ENCODE results near the gene DNAJC30. TPM values are rescaled to one million over a fixed set of nuclear protein-coding genes. Genes with fewer than 3 reads are reported as not detected.
"Not testable (repeated sequence)": the region's sequence is repeated elsewhere in the genome, so short reads cannot be mapped to it uniquely, and the experiment has no call there.

Gene DNAJC30
- polyA plus RNA-seq, 1 of the 3 experiments (the other 2 are of a cell fraction), result 11.0 TPM

DNA sequence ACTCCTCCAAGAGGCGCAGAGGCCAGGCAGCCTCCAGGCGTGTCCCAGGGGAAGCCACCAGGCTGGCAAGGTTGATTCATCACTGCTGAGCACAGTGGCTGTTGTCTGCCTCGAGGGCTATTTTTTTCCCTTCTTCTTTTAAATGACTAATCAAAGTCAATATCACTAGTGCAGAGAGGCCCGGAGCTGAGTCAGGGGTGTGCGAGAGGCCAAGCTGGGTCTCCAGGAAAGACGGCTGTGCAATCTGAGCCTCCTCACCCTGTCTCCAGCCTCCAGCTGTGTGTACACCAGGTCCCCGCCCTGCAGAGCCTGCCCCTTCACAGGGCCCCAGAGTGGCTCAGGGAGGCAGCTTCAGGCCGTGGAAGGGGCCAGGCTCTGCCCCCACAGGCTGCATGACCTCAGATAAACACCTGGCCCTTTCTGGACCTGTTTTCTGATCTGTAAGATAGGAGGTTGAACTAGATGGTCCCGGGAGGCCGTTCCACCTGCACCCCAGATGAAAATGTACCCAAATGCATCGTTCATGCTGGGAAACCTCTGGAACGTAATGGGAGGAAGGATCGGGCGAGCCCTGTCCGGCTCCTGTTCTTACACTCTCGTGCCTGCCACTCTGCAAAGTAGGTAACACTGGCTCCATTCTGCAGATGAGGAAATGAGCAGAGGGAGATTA, 32.5 kb upstream of the DNAJC30 start (continued):
- TF ChIP-seq, protein P1, sequence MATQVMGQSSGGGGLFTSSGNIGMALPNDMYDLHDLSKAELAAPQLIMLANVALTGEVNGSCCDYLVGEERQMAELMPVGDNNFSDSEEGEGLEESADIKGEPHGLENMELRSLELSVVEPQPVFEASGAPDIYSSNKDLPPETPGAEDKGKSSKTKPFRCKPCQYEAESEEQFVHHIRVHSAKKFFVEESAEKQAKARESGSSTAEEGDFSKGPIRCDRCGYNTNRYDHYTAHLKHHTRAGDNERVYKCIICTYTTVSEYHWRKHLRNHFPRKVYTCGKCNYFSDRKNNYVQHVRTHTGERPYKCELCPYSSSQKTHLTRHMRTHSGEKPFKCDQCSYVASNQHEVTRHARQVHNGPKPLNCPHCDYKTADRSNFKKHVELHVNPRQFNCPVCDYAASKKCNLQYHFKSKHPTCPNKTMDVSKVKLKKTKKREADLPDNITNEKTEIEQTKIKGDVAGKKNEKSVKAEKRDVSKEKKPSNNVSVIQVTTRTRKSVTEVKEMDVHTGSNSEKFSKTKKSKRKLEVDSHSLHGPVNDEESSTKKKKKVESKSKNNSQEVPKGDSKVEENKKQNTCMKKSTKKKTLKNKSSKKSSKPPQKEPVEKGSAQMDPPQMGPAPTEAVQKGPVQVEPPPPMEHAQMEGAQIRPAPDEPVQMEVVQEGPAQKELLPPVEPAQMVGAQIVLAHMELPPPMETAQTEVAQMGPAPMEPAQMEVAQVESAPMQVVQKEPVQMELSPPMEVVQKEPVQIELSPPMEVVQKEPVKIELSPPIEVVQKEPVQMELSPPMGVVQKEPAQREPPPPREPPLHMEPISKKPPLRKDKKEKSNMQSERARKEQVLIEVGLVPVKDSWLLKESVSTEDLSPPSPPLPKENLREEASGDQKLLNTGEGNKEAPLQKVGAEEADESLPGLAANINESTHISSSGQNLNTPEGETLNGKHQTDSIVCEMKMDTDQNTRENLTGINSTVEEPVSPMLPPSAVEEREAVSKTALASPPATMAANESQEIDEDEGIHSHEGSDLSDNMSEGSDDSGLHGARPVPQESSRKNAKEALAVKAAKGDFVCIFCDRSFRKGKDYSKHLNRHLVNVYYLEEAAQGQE (IDR thresholded peaks at IDR 0.05; ENCODE audit: low read depth, low read length), result peak; percentile 45
- TF ChIP-seq RAD21 (IDR thresholded peaks at IDR 0.05; ENCODE audit: low read length) (no peak), NFIC (IDR thresholded peaks at IDR 0.05; ENCODE audit: borderline replicate concordance) (peak; percentile 91), CHD2 (IDR thresholded peaks at IDR 0.05; ENCODE audit: low read length, partially characterized antibody) (no peak), GATA2 (CRISPR knock-in tag; IDR thresholded peaks at IDR 0.05) (no peak), POLR2AphosphoS5 (IDR thresholded peaks at IDR 0.05; ENCODE audit: low read depth, low read length) (peak; percentile 74; the same call in 1 of the 2 replicates), RFX5 (IDR thresholded peaks at IDR 0.05; ENCODE audit: low read length) (no peak), TEAD4 (IDR thresholded peaks at IDR 0.05; ENCODE audit: borderline replicate concordance, insufficient read depth) (0 out of 2 replicates have a peak, but pooled peaks have one; percentile 64), NRF1 (IDR thresholded peaks at IDR 0.05; ENCODE audit: low read depth, low read length) (no peak), JUND (IDR thresholded peaks at IDR 0.05) (peak; percentile 91), RCOR1 (IDR thresholded peaks at IDR 0.05; ENCODE audit: low read length) (no peak), EP300 (IDR thresholded peaks at IDR 0.05; ENCODE audit: borderline replicate concordance in 1 of 2, low read depth in 1 of 2, low read length in 1 of 2) (no peak; a peak in 2 of 4 replicates), FOXM1 (IDR thresholded peaks at IDR 0.05; ENCODE audit: low read depth) (no peak), YY1 (IDR thresholded peaks at IDR 0.05; ENCODE audit: low read depth) (no peak)
- TF ChIP-seq, protein P2, sequence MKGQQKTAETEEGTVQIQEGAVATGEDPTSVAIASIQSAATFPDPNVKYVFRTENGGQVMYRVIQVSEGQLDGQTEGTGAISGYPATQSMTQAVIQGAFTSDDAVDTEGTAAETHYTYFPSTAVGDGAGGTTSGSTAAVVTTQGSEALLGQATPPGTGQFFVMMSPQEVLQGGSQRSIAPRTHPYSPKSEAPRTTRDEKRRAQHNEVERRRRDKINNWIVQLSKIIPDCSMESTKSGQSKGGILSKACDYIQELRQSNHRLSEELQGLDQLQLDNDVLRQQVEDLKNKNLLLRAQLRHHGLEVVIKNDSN (IDR thresholded peaks at IDR 0.05; ENCODE audit: borderline replicate concordance, low read depth), result no peak
- TF ChIP-seq, protein P3, sequence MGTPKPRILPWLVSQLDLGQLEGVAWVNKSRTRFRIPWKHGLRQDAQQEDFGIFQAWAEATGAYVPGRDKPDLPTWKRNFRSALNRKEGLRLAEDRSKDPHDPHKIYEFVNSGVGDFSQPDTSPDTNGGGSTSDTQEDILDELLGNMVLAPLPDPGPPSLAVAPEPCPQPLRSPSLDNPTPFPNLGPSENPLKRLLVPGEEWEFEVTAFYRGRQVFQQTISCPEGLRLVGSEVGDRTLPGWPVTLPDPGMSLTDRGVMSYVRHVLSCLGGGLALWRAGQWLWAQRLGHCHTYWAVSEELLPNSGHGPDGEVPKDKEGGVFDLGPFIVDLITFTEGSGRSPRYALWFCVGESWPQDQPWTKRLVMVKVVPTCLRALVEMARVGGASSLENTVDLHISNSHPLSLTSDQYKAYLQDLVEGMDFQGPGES (IDR thresholded peaks at IDR 0.05; ENCODE audit: low read depth, low read length), result no peak
- TF ChIP-seq, protein P4, sequence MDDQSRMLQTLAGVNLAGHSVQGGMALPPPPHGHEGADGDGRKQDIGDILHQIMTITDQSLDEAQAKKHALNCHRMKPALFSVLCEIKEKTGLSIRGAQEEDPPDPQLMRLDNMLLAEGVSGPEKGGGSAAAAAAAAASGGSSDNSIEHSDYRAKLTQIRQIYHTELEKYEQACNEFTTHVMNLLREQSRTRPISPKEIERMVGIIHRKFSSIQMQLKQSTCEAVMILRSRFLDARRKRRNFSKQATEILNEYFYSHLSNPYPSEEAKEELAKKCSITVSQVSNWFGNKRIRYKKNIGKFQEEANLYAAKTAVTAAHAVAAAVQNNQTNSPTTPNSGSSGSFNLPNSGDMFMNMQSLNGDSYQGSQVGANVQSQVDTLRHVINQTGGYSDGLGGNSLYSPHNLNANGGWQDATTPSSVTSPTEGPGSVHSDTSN (IDR thresholded peaks at IDR 0.05), result peak; percentile 84

DNA sequence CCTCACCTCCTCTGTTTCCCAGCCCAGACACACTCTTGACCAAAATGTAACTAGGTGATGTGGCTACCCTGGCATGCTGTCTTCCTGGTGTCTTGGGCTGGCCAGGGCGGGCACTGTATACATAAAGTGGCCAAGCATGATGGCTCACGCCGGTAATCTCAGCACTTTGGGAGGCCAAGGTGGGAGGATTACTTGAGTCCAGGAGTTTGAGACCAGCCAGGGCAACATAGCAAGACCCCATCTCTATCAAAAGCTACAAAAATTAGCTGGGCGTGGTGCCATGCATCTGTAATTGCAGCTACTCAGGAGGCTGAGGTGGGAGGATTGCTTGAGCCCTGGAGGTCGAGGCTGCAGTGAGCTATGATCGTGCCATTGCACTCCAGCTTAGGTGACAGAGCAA, 30.1 kb upstream of the DNAJC30 start:
- H3K27me3 ChIP-seq (ENCODE audit: insufficient read depth); H3K9ac ChIP-seq; H3K4me2 ChIP-seq; DNase-seq; H3K9me2 ChIP-seq; H2AFZ ChIP-seq (ENCODE audit: low read depth); H3K4me3 ChIP-seq (ENCODE audit: low read depth in 2 of 2, low read length in 1 of 2); H3K9me3 ChIP-seq: not testable (repeated sequence)
- H3F3A ChIP-seq (replicated peaks; ENCODE audit: insufficient read depth), result peaks cover 55% of the 10 kb centered on the region
- H3K79me2 ChIP-seq (ENCODE audit: insufficient read depth), result peaks cover 98% of the 10 kb centered on the region
- H4K20me1 ChIP-seq (ENCODE audit: insufficient read depth), result peaks cover 96% of the 10 kb centered on the region
- 94% methylated on average over 6 of the region's 6 CpGs for WGBS (ENCODE audit: low lambda C conversion rate)
- H3K27ac ChIP-seq (ENCODE audit: low read depth in 2 of 2, low read length in 1 of 2), result 0 out of 4 replicates have a peak overlapping the region, but pooled peaks of 1 of the 2 experiments have one; percentile 0
- ChIA-PET POLR2A (interaction anchor here (1.3 kb wide), 1 partner anchor 13 kb away, joined by 3 read pairs; no protein-coding TSS in a partner anchor), CTCF (interaction anchor here (1.0 to 3.3 kb wide), 4 partner anchors 11 to 106 kb away, joined by 3 to 15 read pairs (median 9); no protein-coding TSS in a partner anchor)
- H3K4me1 ChIP-seq (ENCODE audit: control insufficient read depth in 1 of 2, insufficient read depth in 2 of 2, low read depth in 1 of 2, low read length in 1 of 2), result peaks cover 6 to 44% of the 10 kb centered on the region in 2 experiments; a peak in 3 of 4 replicates
- peaks cover 7 to 46% of the 10 kb centered on the region in 2 experiments for H3K36me3 ChIP-seq (replicated peaks in 1 of 2; ENCODE audit: control insufficient read depth in 1 of 2, insufficient read depth in 2 of 2, low read length in 1 of 2)

All from SK-N-SH (cell line).